ENCODE measurements around the gene CD177.

The CD177 gene

DNA sequence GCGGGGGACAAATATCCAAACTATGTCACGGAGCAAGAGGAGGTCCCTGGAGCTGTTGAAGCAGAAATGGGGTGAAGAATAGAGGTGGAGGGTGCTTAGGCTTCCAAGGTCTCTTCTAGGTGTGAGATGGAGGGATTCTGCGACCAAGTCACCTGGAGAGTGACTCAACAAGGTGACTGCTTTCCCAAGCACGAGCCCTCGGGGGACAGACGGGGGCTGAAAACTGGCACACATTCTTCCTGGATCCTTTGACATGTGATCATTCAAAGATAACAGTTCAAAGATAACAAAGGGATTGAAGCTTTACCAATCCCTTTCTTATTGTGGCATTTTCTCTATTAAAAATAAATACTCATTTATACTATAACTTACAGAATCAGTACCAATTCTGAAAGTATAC lies 59.0 kb downstream of the CD177 start:
- Histone ChIP-seq H2AFZ (no peak overlapping the region), H3K4me3 (ENCODE audit: low read depth, low read length) (no peak overlapping the region)

More for the DNA sequence above, 59.0 kb downstream of the CD177 start:
- H3K79me2 ChIP-seq: no peaks in the 10 kb centered on the region
- H3K27ac ChIP-seq: no peak overlapping the region
- H3K36me3 ChIP-seq (ENCODE audit: control insufficient read depth, insufficient read depth, low read length): no peaks in the 10 kb centered on the region
- H3K4me1 ChIP-seq: no peaks in the 10 kb centered on the region
- TF ChIP-seq, protein P1, sequence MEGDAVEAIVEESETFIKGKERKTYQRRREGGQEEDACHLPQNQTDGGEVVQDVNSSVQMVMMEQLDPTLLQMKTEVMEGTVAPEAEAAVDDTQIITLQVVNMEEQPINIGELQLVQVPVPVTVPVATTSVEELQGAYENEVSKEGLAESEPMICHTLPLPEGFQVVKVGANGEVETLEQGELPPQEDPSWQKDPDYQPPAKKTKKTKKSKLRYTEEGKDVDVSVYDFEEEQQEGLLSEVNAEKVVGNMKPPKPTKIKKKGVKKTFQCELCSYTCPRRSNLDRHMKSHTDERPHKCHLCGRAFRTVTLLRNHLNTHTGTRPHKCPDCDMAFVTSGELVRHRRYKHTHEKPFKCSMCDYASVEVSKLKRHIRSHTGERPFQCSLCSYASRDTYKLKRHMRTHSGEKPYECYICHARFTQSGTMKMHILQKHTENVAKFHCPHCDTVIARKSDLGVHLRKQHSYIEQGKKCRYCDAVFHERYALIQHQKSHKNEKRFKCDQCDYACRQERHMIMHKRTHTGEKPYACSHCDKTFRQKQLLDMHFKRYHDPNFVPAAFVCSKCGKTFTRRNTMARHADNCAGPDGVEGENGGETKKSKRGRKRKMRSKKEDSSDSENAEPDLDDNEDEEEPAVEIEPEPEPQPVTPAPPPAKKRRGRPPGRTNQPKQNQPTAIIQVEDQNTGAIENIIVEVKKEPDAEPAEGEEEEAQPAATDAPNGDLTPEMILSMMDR (IDR thresholded peaks at IDR 0.05): no peak
- H3K9me3 ChIP-seq (ENCODE audit: control insufficient read depth, low read length): no peaks in the 10 kb centered on the region
- H3K4me2 ChIP-seq (ENCODE audit: low read length): no peak overlapping the region
- H3K9ac ChIP-seq: no peak overlapping the region
- H3K27me3 ChIP-seq (ENCODE audit: control insufficient read depth, insufficient read depth, low read length): no peaks in the 10 kb centered on the region

Measured in parathyroid adenoma (tissue), 2 donors.